Stimulated activated CD8-positive, alpha-beta memory T cell treated with anti-CD3 and anti-CD28 coated beads, Interleukin-12 subunit alpha, Interleukin-12 subunit beta, amount 100 ng/mL, for 4 hours (primary cell): ENCODE results near the gene TBC1D14.

Experiments
- DNase-seq: peaks from one replicate; pipeline ENCODE4 v3.0.0-alpha.2; 2020; ENCODE audit warnings: low read depth

The TBC1D14 gene

GRCh38 chr4:7023486-7023885 lies 113.9 kb downstream of the TBC1D14 start:
- no peak for DNase-seq

GRCh38 chr4:7023901-7024300 lies 114.3 kb downstream of the TBC1D14 start:
- DNase-seq: no peak

GRCh38 chr4:7024336-7024890 lies 114.8 kb downstream of the TBC1D14 start:
- no peak for DNase-seq

GRCh38 chr4:7025040-7025602 lies 115.5 kb downstream of the TBC1D14 start:
- no peak for DNase-seq

- no peak for DNase-seq
These were observed 116.5 kb downstream of the TBC1D14 start for GRCh38 chr4:7026107-7026506.

GRCh38 chr4:7027284-7027683 lies 117.7 kb downstream of the TBC1D14 start:
- DNase-seq: no peak

- DNase-seq: no peak
These were observed 118.3 kb downstream of the TBC1D14 start for GRCh38 chr4:7027913-7028312.

GRCh38 chr4:7029212-7029611 lies 119.6 kb downstream of the TBC1D14 start:
- DNase-seq: no peak

GRCh38 chr4:7029921-7030320 lies 120.3 kb downstream of the TBC1D14 start:
- DNase-seq: no peak

- no peak for DNase-seq
These were observed 121.2 kb downstream of the TBC1D14 start for GRCh38 chr4:7030856-7031255.

- no peak for DNase-seq
These were observed 122.2 kb downstream of the TBC1D14 start for GRCh38 chr4:7031558-7032449.

- DNase-seq: no peak
These were observed 123.0 kb downstream of the TBC1D14 start for GRCh38 chr4:7032596-7032995.

- no peak for DNase-seq
These were observed 124.8 kb downstream of the TBC1D14 start for GRCh38 chr4:7034262-7035081.

GRCh38 chr4:7037425-7037824 lies 127.8 kb downstream of the TBC1D14 start:
- DNase-seq: no peak

GRCh38 chr4:7040765-7041164 lies 131.1 kb downstream of the TBC1D14 start:
- no peak for DNase-seq

- no peak for DNase-seq
These were observed 131.6 kb downstream of the TBC1D14 start for GRCh38 chr4:7041246-7041645.

- no peak for DNase-seq
These were observed 132.3 kb downstream of the TBC1D14 start for GRCh38 chr4:7041801-7042502.

GRCh38 chr4:7042503-7043283 lies 133.1 kb downstream of the TBC1D14 start:
- peak; percentile 90 for DNase-seq

GRCh38 chr4:7043284-7044136 lies 133.9 kb downstream of the TBC1D14 start, which contains the start of gene TADA2B:
Gene TADA2B (plus strand): TSS chr4:7043372. CDS start chr4:7043580, 208 bp downstream.
- peak; percentile 28 for DNase-seq
